Stimulated activated naive CD8-positive, alpha-beta T cell treated with anti-CD3 and anti-CD28 coated beads, Interleukin-15, Interleukin-2, amounts not matched to agents 100 U/mL and 50 U/mL, for 24 hours (primary cell): Measurements from ENCODE around the gene DCAF11.

Source experiments
- ATAC-seq: fragments of 150-1000 bp; cut with Tn5 transposase; one replicate; pipeline ENCODE4 v1.10.0; 2021
- DNase-seq: peaks from one replicate; pipeline ENCODE4 v3.0.0; 2021

The DCAF11 gene

GRCh38 chr14:24139272-24139934, 24.8 kb downstream of the DCAF11 start:
- no peak for ATAC-seq
- peak; percentile 44 for DNase-seq

- DNase-seq: peak; percentile 99
- ATAC-seq: peak; percentile 89
These were observed 26.7 kb downstream of the DCAF11 start, which contains the start of gene EMC9 for GRCh38 chr14:24141097-24141880. TSS of gene EMC9 (minus strand) at chr14:24141591. CDS start at chr14:24141304, 287 bp downstream.

- ATAC-seq: no peak
These were observed 28.9 kb downstream of the DCAF11 start for GRCh38 chr14:24143511-24143910.

GRCh38 chr14:24144451-24144850, 29.9 kb downstream of the DCAF11 start:
- no peak for ATAC-seq
- no peak for DNase-seq

More at GRCh38 chr14:24143511-24143910, 28.9 kb downstream of the DCAF11 start:
- DNase-seq: no peak

GRCh38 chr14:24145219-24145618, 30.6 kb downstream of the DCAF11 start:
- ATAC-seq: no peak
- DNase-seq: no peak

- DNase-seq (no peak), ATAC-seq (no peak)
These were observed 31.3 kb downstream of the DCAF11 start for GRCh38 chr14:24145690-24146452.

GRCh38 chr14:24146453-24146977, 31.9 kb downstream of the DCAF11 start, which contains the start of gene PSME2:
TSS of gene PSME2 (minus strand) at chr14:24146610. CDS start at chr14:24146581, 29 bp downstream.
- ATAC-seq: peak; percentile 84
- peak; percentile 97 for DNase-seq

GRCh38 chr14:24146978-24147760, 32.6 kb downstream of the DCAF11 start, which contains the start of gene RNF31:
TSS of gene RNF31 (plus strand) at chr14:24147498. CDS start at chr14:24147699, 201 bp downstream.
- ATAC-seq: peak; percentile 88
- peak; percentile 98 for DNase-seq

GRCh38 chr14:24147761-24148428, 33.3 kb downstream of the DCAF11 start:
- DNase-seq: no peak
- no peak for ATAC-seq

- no peak for DNase-seq
- no peak for ATAC-seq
These were observed 34.9 kb downstream of the DCAF11 start for GRCh38 chr14:24149302-24149969.

- ATAC-seq: no peak
These were observed 35.5 kb downstream of the DCAF11 start for GRCh38 chr14:24150061-24150460.

GRCh38 chr14:24150567-24150966, 36.0 kb downstream of the DCAF11 start:
- DNase-seq (no peak), ATAC-seq (no peak)

More at GRCh38 chr14:24150061-24150460, 35.5 kb downstream of the DCAF11 start:
- no peak for DNase-seq

- DNase-seq (no peak), ATAC-seq (no peak)
These were observed 36.4 kb downstream of the DCAF11 start for GRCh38 chr14:24150993-24151392.

- ATAC-seq (no peak), DNase-seq (no peak)
These were observed 37.0 kb downstream of the DCAF11 start for GRCh38 chr14:24151404-24152080.

- DNase-seq (no peak), ATAC-seq (no peak)
These were observed 40.5 kb downstream of the DCAF11 start for GRCh38 chr14:24155100-24155499.

- ATAC-seq (no peak), DNase-seq (no peak)
These were observed 42.3 kb downstream of the DCAF11 start for GRCh38 chr14:24156840-24157239.

GRCh38 chr14:24157331-24157730, 42.8 kb downstream of the DCAF11 start:
- no peak for DNase-seq
- no peak for ATAC-seq

- ATAC-seq (no peak), DNase-seq (no peak)
These were observed 45.4 kb downstream of the DCAF11 start for GRCh38 chr14:24159777-24160498.

GRCh38 chr14:24160499-24160849, 45.9 kb downstream of the DCAF11 start:
- DNase-seq: no peak
- no peak for ATAC-seq
